ENCODE results near the gene MCOLN1.

DNA sequence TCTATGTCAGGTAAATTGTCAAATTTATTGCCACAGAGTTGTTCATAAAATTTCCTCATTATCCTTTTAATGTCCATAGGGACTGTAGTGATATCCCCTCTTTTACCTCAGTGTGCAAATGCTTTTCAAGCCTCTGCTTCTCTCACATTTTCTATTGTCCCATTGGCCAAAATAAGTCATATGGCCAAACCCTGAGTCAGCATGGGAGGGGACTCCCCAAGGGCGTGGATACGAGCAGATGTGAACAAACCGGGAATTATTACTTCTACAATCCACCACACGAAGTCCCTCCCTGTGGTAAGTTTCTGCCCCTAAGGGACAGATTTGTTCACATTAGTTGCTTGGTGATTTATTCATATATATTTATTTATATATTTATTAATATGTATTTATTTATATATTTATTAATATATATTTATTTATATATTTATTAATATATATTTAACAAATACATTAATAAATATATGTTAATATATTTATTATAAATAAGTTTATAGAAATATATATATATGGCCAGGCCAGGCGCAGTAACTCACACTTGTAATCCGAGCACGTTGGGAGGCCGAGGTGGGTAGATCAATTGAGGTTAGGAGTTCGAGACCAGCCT, 53.1 kb downstream of the MCOLN1 start:
- TF ChIP-seq POLR2A (IDR thresholded peaks at IDR 0.05; ENCODE audit: low read length) (no peak), GATA1 (IDR thresholded peaks at IDR 0.05; ENCODE audit: low read depth, low read length) (no peak)
